Colonic mucosa (tissue), 4 donors: ENCODE measurements around the gene NSMF. TPM values are rescaled to one million over a fixed set of nuclear protein-coding genes. Genes with fewer than 3 reads are reported as not detected.
A peak's percentile ranks its signal among the peaks of the same experiment; 100 is the strongest.

Experiments
- DNase-seq: peaks from one replicate; pipeline ENCODE4 v3.0.0-alpha.2; 2020
- H3K27ac ChIP-seq: fragments of 200-600 bp; one replicate; pipeline ENCODE4 v1.8.0; 2021
- H3K27me3 ChIP-seq: fragments of 200-600 bp; one replicate; pipeline ENCODE4 v1.8.0; 2021
- H3K36me3 ChIP-seq: fragments of 200-600 bp; one replicate; pipeline ENCODE4 v1.8.0; 2021
- H3K4me1 ChIP-seq: fragments of 200-600 bp; one replicate; pipeline ENCODE4 v1.8.0; 2021; ENCODE audit warnings: mild to moderate bottlenecking
- H3K4me3 ChIP-seq: fragments of 200-600 bp; one replicate; pipeline ENCODE4 v1.8.0; 2021
- H3K9ac ChIP-seq, 2 donors: one replicate each; pipeline ENCODE4 v1.7.0; 2013; ENCODE audit warnings: control low read depth in 2 of 2, low read depth in 2 of 2, low read length in 2 of 2
- H3K9me3 ChIP-seq: fragments of 200-600 bp; one replicate; pipeline ENCODE4 v1.8.0; 2021
- intact Hi-C: fragments of 100-400 bp; cut with DNase I; formaldehyde crosslinking; loops from one replicate; pipeline ENCODE4 v1.14.1; 2022
- total RNA-seq, 2 donors: library from RNA; stranded (reverse); fragmentation: NEBNext Ultra II Directional in 1 of 2; extraction: Animal tissue kit (Norgen Biotek cat#: 25700) in 1 of 2; gene quantifications; one replicate each; pipeline ENCODE4 v1.2.1, GENCODE V29; 2021
- TF ChIP-seq, protein P1 (sequence below): fragments of 200-600 bp; IDR thresholded peaks from one replicate; pipeline ENCODE4 v1.8.0; 2022; ENCODE audit warnings: antibody characterized with exemption, mild to moderate bottlenecking
- donor health status: healthy.
- donor health status: DM: no; HTN: no; CAD: no.
- donor health status: DM: no; HTN: no; CAD: no.

The NSMF gene
- total RNA-seq, 2 donors from 2014 or later, result 33.7 to 47.8 TPM

DNA sequence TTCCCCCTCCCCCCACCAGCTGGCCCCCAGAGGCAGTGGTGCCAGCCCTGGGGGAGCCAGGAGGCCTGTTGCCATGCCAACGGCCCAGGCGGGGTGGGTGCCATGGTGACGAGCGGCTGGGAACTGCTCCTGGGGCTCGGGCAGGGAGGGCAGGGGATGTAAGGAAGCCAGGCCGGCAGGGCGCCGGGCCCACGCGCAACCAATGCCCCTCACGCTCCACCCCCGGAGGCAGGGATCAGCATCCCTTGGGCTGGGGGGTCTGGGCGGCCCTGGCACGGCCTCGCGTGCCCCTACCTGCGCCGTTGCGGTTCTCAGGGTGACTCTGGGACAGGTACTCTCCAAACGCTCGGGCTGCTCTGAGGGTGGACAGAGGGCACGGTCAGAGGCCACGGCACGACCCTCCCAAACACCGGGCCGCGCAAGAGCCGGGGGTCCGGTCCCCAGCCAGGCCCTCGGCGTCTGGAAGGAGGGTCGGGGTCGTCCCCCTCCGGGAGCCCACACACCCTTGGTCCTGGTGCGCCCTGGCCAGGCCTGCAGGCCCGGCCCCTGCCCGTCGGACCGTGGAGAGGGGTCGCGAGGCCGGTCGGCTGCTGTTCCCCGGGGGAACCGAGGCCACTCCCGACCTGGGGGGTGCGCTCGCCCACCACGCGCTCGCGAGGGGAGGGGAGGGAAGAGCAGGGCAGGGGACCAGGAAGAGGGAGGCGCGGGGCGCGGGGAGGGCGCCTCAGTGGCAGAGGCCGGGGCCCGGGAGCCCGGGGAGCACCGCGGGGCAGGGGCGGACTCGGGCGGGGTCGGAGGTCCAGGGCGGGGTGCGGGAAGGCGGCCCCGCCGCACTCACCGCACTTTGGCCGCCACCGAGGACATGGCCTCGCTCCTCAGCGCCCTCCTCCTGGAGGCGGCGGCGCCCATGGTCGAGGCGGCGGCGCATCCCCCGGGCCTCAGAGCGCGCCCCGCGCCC is 661 bp downstream of the NSMF start:
- Histone ChIP-seq H3K9ac (peak overlapping the region; percentile 79 to 81), H3K27ac (peak overlapping the region; percentile 7), H3K27me3 (no peaks in the 10 kb centered on the region), H3K36me3 (no peaks in the 10 kb centered on the region), H3K9me3 (no peaks in the 10 kb centered on the region), H3K4me3 (peak overlapping the region; percentile 66), H3K4me1 (peaks cover 17% of the 10 kb centered on the region)
- intact Hi-C loops, result no loop called here
- TF ChIP-seq, protein P1, sequence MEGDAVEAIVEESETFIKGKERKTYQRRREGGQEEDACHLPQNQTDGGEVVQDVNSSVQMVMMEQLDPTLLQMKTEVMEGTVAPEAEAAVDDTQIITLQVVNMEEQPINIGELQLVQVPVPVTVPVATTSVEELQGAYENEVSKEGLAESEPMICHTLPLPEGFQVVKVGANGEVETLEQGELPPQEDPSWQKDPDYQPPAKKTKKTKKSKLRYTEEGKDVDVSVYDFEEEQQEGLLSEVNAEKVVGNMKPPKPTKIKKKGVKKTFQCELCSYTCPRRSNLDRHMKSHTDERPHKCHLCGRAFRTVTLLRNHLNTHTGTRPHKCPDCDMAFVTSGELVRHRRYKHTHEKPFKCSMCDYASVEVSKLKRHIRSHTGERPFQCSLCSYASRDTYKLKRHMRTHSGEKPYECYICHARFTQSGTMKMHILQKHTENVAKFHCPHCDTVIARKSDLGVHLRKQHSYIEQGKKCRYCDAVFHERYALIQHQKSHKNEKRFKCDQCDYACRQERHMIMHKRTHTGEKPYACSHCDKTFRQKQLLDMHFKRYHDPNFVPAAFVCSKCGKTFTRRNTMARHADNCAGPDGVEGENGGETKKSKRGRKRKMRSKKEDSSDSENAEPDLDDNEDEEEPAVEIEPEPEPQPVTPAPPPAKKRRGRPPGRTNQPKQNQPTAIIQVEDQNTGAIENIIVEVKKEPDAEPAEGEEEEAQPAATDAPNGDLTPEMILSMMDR, result no peak
- peak; percentile 34 for DNase-seq

DNA sequence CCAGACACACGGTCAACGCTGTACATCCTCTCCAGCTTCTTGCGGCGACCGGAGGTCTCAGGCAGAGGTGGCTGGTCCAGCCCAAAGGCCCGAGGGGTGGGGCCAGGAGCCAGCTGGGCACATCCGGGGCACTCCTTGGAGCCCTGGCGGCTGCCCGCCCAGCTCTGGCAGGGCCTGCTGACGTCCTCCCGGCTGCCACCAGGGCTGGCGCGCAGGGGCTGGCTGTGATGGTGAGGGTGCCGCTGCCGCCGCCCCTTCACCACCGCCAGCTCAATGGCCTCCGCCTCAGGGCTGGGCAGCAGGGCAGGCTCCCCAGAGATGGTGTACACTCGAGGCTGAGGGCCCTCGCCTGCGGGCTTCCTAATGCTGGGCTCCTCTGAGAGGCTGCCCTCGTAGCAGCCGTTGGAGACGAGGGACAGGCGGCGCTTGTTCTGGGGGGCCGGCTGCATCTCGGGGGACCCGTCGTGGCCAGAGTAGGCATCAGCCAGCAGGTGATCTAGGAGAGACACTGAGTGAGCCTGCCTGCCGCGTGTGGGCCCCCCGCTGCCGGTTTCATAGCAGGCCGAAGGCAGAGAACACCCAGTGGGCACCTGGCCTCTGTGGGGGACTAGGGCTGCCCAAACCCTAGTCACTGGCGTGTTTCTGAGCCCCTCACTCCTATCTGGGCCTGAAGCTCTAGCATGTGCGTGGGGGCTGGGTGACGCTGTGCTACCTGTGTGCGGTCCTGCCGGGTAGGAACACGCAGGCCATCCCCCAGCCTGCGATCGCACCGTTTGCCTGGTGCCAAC is 1.5 kb downstream of the NSMF start:
- Histone ChIP-seq H3K4me1 (peaks cover 17% of the 10 kb centered on the region), H3K9me3 (no peaks in the 10 kb centered on the region), H3K27ac (no peak overlapping the region), H3K27me3 (no peaks in the 10 kb centered on the region), H3K9ac (peak overlapping the region in 1 of 2 donors; percentile 81), H3K36me3 (no peaks in the 10 kb centered on the region), H3K4me3 (peak overlapping the region; percentile 66)
- intact Hi-C loops, result no loop called here
- TF ChIP-seq, protein P1, result no peak
- DNase-seq, result no peak

DNA sequence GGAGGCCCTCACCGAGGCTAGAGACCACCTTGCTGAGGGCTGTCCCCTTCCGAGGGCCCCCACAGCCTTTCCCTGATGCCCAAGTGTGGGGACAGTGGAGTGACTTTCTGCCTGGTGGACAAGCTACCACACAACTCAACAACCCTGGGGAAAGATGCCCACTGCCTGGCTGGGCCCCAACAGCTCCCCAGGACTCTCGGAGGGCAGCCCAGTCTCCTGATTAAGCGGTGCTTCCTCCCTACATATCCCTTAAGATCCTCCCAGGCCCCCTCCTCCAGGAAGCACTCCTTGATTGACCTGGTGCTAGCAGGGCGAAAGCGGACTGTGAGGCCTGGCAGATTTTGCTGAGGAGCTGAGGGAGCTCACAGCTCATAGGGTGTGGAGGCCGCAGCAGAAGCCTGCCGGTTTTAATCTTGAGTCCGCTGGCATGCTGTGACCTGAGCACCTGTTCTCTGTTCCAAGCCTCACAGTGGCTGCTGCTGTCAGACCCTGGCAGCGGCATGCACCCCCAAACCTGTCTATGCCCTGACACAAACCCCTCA is 2.2 kb downstream of the NSMF start:
- H3K27ac ChIP-seq, result no peak overlapping the region
- TF ChIP-seq, protein P1, result no peak

DNA sequence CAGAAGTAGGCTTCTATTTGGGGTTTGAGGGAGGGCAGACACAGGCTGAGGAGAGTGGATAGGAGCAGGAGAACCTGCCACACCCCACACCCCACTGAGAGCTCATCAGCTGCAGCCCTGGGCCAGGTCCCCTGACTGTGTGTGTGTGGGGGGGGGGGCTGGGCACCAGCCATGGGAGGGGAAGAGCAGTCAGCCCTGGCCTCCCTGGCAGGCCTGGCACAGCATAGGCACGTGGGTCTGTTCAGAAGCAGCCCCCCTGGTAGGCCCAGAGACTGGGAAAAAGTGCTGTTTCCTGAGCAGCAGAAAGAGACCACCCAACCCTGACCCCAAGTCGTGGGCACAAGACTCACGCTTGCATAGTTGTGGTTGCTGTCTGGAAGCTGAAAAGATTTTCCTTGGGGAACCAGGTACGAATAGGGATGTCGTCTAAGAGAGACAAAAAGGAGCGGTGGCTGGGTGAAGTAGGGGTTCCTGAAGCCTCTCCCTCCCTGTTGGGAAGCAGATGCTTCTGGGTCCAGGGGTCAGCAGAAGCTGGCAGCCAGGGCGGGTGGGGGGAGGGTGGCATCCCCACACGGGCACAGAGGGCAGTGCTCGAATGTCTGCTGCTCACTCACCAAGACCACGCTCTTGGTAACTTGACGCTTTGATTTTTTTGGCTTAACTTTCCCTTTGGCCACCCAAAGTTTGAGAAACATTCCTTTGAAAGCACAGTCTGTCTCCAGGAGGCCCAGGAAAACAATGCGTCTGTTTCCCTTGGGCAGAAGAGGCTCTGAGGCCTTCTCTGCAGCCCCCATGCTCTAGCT is 2.9 kb downstream of the NSMF start:
- Histone ChIP-seq H3K27me3 (no peaks in the 10 kb centered on the region), H3K4me1 (peaks cover 17% of the 10 kb centered on the region), H3K27ac (no peak overlapping the region), H3K36me3 (no peaks in the 10 kb centered on the region), H3K9ac (no peak overlapping the region), H3K9me3 (no peaks in the 10 kb centered on the region), H3K4me3 (no peak overlapping the region)
- intact Hi-C loops, result no loop called here
- DNase-seq, result no peak
- TF ChIP-seq, protein P1, result no peak

More for the DNA sequence above, 2.2 kb downstream of the NSMF start:
- H3K27me3 ChIP-seq, result no peaks in the 10 kb centered on the region
- H3K9me3 ChIP-seq, result no peaks in the 10 kb centered on the region
- intact Hi-C loops, result no loop called here
- H3K9ac ChIP-seq, result no peak overlapping the region
- H3K4me3 ChIP-seq, result no peak overlapping the region
- DNase-seq, result no peak
- peaks cover 17% of the 10 kb centered on the region for H3K4me1 ChIP-seq
- H3K36me3 ChIP-seq, result no peaks in the 10 kb centered on the region
